Large intestine (tissue), 3 donors: Measurements from ENCODE around the gene ABCC1. TPM values are rescaled to one million over a fixed set of nuclear protein-coding genes. Genes with fewer than 3 reads are reported as not detected.

Source experiments
- DNase-seq, 2 donors: peaks; one replicate each; pipeline versions ENCODE4 v3.0.0 to v3.0.0-alpha.2; 2013
- H3K27ac ChIP-seq: one replicate; pipeline ENCODE4 v1.5.1; 2013; ENCODE audit warnings: low read length
- H3K27me3 ChIP-seq: 2 replicates; pipeline ENCODE4 v1.6.1; 2013; ENCODE audit warnings: low read length; ENCODE audit not compliant: control insufficient read depth, insufficient read depth
- H3K36me3 ChIP-seq: 2 replicates; pipeline ENCODE4 v1.6.1; 2013; ENCODE audit warnings: low read length; ENCODE audit not compliant: control insufficient read depth, insufficient read depth
- H3K4me1 ChIP-seq: one replicate; pipeline ENCODE4 v1.6.1; 2013; ENCODE audit warnings: low read length; ENCODE audit not compliant: control insufficient read depth, insufficient read depth
- H3K4me3 ChIP-seq: one replicate; pipeline ENCODE4 v1.5.1; 2013; ENCODE audit warnings: low read length
- H3K9me3 ChIP-seq: one replicate; pipeline ENCODE4 v1.6.1; 2013; ENCODE audit warnings: mild to moderate bottlenecking, low read depth, low read length, moderate library complexity; ENCODE audit not compliant: control insufficient read depth
- WGBS: methylation state at CpG from one replicate; pipeline ENCODE4 v1.1.5; 2013; ENCODE audit warnings: low lambda C conversion rate; ENCODE audit not compliant: insufficient coverage; 5-methylcytosine and 5-hydroxymethylcytosine counted together
- polyA plus RNA-seq: library from polyadenylated mRNA; unstranded; fragments of 120-200 nt; gene quantifications from one replicate; pipeline ENCODE4 v1.2.1, GENCODE V29; 2013

The ABCC1 gene
- polyA plus RNA-seq, 1 donor, result 10.6 TPM

- WGBS, result 76% methylated on average over 2 of the region's 11 CpGs
- no peaks in the 10 kb centered on the region for H3K27me3 ChIP-seq
- H3K9me3 ChIP-seq, result no peaks in the 10 kb centered on the region
- DNase-seq, result no peak
- H3K36me3 ChIP-seq, result peaks cover 9% of the 10 kb centered on the region
- no peak overlapping the region for H3K27ac ChIP-seq
- H3K4me1 ChIP-seq, result no peaks in the 10 kb centered on the region
- H3K4me3 ChIP-seq, result no peak overlapping the region
These were observed 58.3 kb downstream of the ABCC1 start for GRCh38 chr16:16007743-16008111.

DNA sequence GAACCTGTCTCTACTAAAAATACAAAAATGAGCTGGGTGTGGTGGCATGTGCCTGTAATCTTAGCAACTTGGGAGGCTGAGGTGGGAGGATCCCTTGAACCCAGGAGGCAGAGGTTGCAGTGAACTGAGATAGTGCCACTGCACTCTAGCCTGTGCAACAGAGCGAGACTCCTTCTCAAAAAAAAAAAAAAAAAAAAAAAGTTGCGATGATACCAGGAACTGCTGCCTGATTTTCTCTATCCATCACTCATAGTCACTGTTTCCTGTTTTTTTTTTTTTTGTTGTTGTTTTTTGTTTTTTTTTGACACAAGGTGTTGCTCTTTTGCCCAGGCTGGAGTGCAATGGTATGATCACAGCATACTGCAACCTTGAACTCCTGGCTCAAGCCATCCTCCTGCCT lies 59.2 kb downstream of the ABCC1 start:
- H3K4me3 ChIP-seq, result no peak overlapping the region
- peaks cover 9% of the 10 kb centered on the region for H3K36me3 ChIP-seq
- 100% methylated on average over 1 of the region's 2 CpGs for WGBS
- H3K9me3 ChIP-seq, result no peaks in the 10 kb centered on the region
- no peak overlapping the region for H3K27ac ChIP-seq
- no peaks in the 10 kb centered on the region for H3K4me1 ChIP-seq
- no peak for DNase-seq
- H3K27me3 ChIP-seq, result no peaks in the 10 kb centered on the region

DNA sequence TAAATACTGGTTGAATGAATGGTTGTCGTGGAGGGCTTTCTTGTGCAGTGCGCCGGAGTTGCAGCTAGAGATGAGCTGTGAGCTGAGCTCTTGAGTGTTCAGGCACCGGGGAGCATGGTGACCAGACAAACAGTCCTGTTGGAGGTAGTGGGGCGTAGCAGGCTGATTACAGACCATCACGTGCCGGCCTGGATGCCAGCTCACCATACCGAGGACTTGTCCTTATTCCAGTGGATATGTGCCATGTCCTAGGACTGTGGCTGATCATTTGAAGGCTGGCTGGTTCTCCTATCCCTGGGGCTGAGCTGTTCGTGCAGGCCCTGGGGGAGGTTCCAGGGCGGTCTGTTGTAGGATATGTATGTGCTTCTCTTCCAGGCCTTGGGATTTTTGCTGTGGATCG lies 60.0 kb downstream of the ABCC1 start:
- H3K4me3 ChIP-seq, result no peak overlapping the region
- H3K9me3 ChIP-seq, result no peaks in the 10 kb centered on the region
- no peaks in the 10 kb centered on the region for H3K4me1 ChIP-seq
- H3K36me3 ChIP-seq, result peaks cover 9% of the 10 kb centered on the region
- H3K27ac ChIP-seq, result no peak overlapping the region
- no CpG with 5 or more reads among the region's 11 CpGs for whole genome bisulfite sequencing
- H3K27me3 ChIP-seq, result no peaks in the 10 kb centered on the region
- no peak for DNase-seq

GRCh38 chr16:16010194-16010593 lies 60.8 kb downstream of the ABCC1 start:
- H3K27ac ChIP-seq, result no peak overlapping the region
- H3K27me3 ChIP-seq, result no peaks in the 10 kb centered on the region
- H3K9me3 ChIP-seq, result no peaks in the 10 kb centered on the region
- WGBS, result no CpG with 5 or more reads among the region's 3 CpGs
- no peaks in the 10 kb centered on the region for H3K4me1 ChIP-seq
- no peak overlapping the region for H3K4me3 ChIP-seq
- peaks cover 9% of the 10 kb centered on the region for H3K36me3 ChIP-seq
- DNase-seq, result no peak

DNA sequence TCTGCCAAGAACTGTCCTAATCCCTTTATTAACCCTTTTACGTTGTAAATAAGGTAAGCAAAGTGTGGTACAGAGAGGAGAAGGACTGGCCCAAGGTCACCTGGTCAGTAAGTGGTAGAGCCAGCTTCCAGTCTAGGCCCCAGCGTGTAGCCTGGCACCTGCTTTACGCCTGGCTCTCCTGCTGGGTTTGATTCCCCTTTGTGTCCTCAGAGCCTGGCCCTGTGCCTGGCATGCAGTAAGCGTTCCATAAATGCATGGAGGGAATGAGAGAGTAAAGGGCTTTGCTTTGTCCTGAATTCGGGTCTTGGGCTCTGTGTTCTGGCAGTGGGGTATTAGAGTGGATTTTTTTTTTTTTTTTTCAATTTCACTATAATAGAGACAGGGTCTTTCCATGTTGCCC lies 62.7 kb downstream of the ABCC1 start:
- Histone ChIP-seq H3K27ac (no peak overlapping the region), H3K4me1 (no peaks in the 10 kb centered on the region), H3K36me3 (peaks cover 15% of the 10 kb centered on the region), H3K9me3 (no peaks in the 10 kb centered on the region), H3K4me3 (no peak overlapping the region), H3K27me3 (no peaks in the 10 kb centered on the region)
- no peak for DNase-seq
- 100% methylated on average over 1 of the region's 5 CpGs for WGBS

- H3K36me3 ChIP-seq, result peaks cover 15% of the 10 kb centered on the region
- no peaks in the 10 kb centered on the region for H3K9me3 ChIP-seq
- no peak overlapping the region for H3K27ac ChIP-seq
- H3K4me3 ChIP-seq, result no peak overlapping the region
- DNase-seq, result no peak
- H3K27me3 ChIP-seq, result no peaks in the 10 kb centered on the region
- H3K4me1 ChIP-seq, result no peaks in the 10 kb centered on the region
- WGBS, result no CpG with 5 or more reads among the region's 6 CpGs
These were observed 64.4 kb downstream of the ABCC1 start for GRCh38 chr16:16013812-16014211.

GRCh38 chr16:16014329-16015224 lies 65.2 kb downstream of the ABCC1 start:
- no peak for DNase-seq
- peaks cover 15% of the 10 kb centered on the region for H3K36me3 ChIP-seq
- H3K9me3 ChIP-seq, result no peaks in the 10 kb centered on the region
- H3K27ac ChIP-seq, result no peak overlapping the region
- WGBS, result 74% methylated on average over 2 of the region's 14 CpGs
- no peak overlapping the region for H3K4me3 ChIP-seq
- no peaks in the 10 kb centered on the region for H3K4me1 ChIP-seq
- no peaks in the 10 kb centered on the region for H3K27me3 ChIP-seq

- Histone ChIP-seq H3K27me3 (no peaks in the 10 kb centered on the region), H3K36me3 (peaks cover 15% of the 10 kb centered on the region), H3K4me1 (no peaks in the 10 kb centered on the region), H3K9me3 (no peaks in the 10 kb centered on the region), H3K27ac (no peak overlapping the region), H3K4me3 (no peak overlapping the region)
- DNase-seq, result no peak
- no CpG with 5 or more reads among the region's 8 CpGs for WGBS
These were observed 66.4 kb downstream of the ABCC1 start for GRCh38 chr16:16015849-16016248.

DNA sequence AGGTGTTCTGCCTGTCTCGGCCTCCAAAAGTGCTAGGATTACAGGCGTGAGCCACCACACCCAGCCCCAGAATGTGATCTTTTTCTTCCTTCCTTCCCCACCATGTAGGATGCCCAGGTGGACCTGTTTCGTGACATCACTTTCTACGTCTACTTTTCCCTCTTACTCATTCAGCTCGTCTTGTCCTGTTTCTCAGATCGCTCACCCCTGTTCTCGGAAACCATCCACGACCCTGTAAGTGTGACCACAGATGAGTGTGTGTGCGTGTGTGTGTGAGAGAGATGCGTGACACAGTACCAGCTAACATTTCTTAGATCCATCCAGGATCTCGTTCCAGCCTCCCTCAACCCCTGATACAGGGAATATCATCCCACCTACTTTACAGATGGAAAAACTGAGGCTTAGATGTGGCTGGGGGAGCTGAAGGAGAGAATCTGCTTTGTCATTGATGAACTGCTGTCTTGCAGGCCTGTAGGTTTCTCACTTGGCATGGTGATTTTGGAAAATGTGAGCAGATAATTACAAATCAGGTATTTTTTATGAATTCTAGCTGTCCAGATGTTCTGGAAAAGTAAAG lies 67.1 kb downstream of the ABCC1 start:
- peaks cover 15% of the 10 kb centered on the region for H3K36me3 ChIP-seq
- no peaks in the 10 kb centered on the region for H3K27me3 ChIP-seq
- H3K27ac ChIP-seq, result no peak overlapping the region
- H3K4me3 ChIP-seq, result no peak overlapping the region
- no peaks in the 10 kb centered on the region for H3K4me1 ChIP-seq
- WGBS, result 100% methylated on average over 2 of the region's 11 CpGs
- DNase-seq, result no peak
- no peaks in the 10 kb centered on the region for H3K9me3 ChIP-seq

DNA sequence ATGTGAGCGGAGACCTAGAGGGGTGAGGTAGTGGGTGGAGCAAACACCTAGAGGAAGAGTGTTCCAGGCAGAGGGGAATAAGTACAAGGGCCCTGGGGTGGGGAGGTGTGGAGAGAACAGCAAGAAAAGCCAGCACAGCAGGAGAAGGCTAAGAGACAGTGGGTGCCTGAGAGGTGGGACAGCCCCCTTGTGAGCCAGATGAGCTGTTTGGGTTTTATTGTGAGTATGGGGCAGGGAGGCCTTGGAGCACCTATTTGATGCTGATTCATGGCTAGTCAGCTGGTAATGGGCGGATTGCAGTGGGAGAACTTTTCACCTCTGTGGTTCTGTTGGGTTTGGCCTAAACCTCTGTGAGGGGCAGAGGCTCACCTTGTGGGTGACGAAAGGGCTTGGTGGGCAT lies 68.4 kb downstream of the ABCC1 start:
- Histone ChIP-seq H3K27me3 (no peaks in the 10 kb centered on the region), H3K4me1 (no peaks in the 10 kb centered on the region), H3K4me3 (no peak overlapping the region), H3K27ac (no peak overlapping the region), H3K9me3 (no peaks in the 10 kb centered on the region), H3K36me3 (peaks cover 15% of the 10 kb centered on the region)
- DNase-seq, result no peak
- WGBS, result no CpG with 5 or more reads among the region's 3 CpGs

GRCh38 chr16:16018705-16019104 lies 69.3 kb downstream of the ABCC1 start:
- H3K27ac ChIP-seq, result no peak overlapping the region
- H3K27me3 ChIP-seq, result no peaks in the 10 kb centered on the region
- DNase-seq, result no peak
- no peaks in the 10 kb centered on the region for H3K4me1 ChIP-seq
- no peak overlapping the region for H3K4me3 ChIP-seq
- no peaks in the 10 kb centered on the region for H3K9me3 ChIP-seq
- H3K36me3 ChIP-seq, result peaks cover 15% of the 10 kb centered on the region
- WGBS, result 100% methylated on average over 1 of the region's 4 CpGs
